NCI-H1105 treated with DMSO at 0.1 percent for 48 hours (cell line): Measurements from ENCODE around the gene MYL10.
A peak's percentile ranks its signal among the peaks of the same experiment; 100 is the strongest.

Experiments used
- DNase-seq: peaks from one replicate; lab custom pipeline; 2025; lab: John Stamatoyannopoulos, UW

Gene MYL10

DNA sequence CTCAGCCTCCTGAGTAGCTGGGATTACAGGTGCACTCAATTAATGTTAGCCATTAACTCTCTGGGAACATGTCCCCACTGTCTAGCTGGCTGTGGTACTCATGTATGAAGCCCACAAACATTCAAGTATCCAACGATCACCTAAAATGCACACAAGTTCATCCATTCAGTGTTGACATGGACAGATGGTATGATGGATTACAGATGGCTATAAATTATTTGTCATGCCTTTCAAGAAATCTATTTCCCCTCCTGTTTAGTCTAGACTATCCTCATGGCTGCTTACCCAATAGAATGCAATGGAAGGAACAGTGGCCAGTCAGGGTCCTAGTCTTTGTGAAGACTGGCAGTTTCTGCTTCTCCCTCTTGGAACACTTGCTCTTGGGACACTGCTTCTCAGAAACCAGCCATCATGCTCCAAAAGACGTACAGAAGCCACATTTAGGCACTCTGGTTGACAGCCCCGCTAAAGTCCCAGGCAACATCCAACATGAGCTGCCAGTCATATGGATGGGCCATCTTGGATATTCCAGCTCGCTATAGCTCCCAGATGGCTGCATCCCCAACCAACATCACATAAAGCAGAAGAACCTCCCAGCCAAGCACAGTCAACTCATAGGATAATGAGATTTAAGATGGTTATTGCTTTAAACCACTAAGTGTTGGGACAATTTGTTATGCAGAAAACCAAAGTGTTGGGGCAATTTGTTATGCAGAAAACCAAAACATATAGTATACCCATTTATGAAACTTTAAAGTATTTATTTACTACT lies 33.1 kb downstream of the MYL10 start:
- DNase-seq: no peak

DNA sequence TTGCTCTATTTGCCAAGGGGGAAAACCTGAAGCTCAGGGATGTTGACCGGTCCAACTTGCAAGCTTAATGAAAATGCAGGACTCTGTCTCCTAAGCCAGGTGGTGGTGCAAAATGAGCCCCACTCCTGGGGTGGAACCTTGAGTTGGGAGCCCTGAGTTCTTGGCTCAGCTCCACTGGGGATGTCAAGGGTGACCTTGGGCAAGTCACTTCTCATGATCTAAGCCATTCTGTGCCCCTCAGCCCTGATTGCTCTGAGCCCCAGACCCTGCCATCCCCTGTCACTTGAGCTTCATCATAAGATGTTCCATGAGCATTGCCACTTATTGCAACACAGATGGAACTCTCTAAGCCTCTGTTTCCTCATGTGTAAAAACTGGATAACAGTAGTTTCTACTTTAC lies 33.9 kb downstream of the MYL10 start:
- no peak for DNase-seq

DNA sequence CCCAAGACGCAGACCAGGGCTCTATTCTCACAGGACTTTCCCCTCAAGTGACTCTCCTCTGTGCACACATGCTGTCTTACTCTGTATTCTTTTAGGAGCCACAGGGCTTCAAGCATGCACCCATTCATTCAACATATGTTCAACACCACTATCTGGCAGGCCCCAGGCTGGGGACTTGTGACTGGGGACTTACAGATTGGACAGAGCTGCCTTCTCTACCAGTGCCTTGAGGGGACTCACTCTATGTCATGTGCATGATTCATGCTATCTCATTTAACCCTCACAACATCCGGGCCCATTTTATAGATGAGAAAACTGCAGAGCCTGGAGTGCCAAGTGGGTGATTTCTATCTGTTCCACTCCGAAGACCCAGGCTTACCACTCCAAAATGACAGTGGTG lies 34.3 kb downstream of the MYL10 start:
- no peak for DNase-seq

DNA sequence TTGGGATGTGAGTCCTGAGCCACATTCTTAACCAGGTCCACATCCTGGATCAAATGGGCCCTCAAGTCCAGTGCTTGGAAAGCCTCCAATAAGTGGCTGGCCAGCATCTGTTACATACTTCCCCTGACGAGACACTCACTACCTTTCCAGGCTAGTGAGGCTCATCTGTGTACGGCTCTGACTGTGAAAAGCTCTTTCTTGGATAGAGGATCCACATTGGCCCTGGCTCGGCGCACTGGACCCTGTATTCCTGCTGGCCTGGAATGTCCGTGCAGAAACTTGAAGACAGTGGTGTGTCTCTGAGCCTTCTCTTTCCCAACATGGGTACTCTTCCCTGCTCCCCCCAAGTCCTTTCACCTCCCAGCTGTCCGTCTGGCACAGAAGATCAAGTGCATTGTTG lies 35.5 kb downstream of the MYL10 start:
- DNase-seq: no peak

DNA sequence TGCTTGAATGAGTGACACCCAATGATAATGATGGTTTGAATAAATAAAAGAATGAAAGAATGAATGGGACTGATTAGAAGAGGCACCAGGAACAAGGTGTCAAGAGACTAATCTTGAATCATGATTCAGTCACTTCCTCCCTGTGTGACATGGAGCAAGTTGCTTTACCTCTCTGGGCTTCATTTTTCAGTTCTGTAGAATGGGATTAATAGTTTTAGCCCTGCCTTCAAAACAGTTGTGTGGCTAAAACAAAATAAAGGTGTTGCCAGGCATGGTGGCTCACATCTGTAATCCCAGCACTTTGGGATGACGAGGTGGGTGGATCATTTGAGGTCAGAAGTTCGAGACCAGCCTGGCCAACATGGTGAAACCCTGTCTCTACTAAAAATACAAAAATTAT lies 37.6 kb downstream of the MYL10 start:
- no peak for DNase-seq

DNA sequence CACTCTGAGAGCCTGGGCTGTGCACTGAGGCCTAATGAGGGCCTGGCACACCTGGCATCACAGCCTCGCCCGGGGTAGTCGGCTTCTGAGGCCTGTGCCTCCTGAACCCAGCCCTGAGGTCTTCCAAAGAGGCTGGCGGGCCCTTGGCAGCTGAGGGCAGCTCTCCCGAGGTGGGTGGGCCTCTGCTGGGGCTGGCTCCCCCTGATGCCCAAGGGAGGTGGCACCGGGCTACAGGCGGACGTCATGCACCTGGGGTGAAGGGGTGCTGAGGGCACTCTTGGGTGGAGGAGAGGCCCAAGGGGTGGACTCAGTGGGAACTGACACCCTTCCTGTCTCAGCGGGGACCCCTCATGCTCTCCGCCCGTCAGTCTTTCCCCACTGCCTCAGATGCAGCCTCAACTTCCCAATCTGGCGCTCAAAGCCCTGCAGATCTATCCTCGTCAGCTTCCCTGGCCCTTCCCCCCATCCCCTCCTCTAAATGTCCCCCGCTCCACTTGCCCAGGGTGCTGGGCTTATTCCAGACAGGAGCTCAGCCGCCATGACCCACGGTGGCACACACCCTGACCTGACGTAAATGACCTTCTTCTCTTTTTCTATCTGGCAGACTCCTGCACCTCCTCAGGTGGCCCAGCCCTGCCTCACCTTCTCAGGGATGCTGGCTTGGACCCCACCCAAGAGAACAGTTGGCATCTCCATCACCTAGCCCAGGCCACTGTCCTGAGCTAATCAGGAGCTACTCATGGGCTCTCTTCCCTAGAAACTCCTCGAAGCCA lies 38.2 kb downstream of the MYL10 start:
- DNase-seq: no peak

DNA sequence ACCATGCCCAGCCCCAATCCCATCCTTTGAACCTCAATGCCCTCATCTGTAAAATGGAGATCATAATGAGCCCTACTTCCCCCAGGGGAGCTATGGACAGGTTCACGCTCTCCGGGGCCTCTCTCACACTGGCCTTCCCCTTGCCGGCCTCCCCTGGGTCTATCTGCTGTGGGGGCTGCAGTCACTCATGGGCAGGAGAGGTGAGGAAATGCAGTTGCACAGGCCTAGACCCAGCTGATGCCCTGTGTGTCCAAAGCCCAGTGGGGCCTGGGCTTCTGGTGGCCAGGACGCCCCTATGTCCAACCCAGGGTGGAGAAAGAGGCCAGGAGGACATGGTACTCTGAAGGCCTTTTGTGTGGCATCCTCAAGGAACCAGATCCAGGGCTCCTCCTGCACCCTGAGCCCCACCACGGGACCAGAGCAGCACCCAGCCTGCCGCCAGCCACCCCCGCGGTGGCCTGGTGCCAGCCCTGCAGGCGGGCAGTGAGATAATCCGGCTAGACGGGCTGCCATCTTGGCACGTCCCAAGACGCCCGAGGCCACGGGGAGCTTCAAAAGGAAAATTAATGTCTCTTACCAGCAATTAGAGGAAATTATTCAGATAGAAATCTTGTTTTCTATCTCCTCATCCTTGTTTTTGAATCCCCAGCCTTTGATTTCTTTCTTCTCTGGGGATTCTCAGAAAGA lies 39.0 kb downstream of the MYL10 start:
- no peak for DNase-seq

DNA sequence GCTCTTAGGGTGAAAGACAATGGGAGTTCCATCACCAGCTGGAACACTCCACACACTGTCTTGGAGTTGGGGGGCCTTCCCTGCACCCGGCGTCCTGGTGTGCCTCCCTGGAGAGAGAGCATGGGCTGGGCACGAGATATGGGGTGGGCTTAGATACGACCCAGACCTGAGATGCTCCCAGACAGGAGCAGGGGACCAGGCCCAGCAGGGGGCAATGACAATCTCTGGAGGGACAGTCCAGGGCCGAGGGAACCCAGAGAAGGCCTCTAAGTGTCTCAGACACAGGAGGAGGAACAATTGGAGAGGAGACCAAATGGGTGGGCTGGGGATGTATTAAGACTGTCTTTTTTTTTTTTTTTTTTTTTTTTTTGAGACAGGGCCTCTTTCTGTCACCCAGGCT lies 40.0 kb downstream of the MYL10 start:
- DNase-seq: no peak

DNA sequence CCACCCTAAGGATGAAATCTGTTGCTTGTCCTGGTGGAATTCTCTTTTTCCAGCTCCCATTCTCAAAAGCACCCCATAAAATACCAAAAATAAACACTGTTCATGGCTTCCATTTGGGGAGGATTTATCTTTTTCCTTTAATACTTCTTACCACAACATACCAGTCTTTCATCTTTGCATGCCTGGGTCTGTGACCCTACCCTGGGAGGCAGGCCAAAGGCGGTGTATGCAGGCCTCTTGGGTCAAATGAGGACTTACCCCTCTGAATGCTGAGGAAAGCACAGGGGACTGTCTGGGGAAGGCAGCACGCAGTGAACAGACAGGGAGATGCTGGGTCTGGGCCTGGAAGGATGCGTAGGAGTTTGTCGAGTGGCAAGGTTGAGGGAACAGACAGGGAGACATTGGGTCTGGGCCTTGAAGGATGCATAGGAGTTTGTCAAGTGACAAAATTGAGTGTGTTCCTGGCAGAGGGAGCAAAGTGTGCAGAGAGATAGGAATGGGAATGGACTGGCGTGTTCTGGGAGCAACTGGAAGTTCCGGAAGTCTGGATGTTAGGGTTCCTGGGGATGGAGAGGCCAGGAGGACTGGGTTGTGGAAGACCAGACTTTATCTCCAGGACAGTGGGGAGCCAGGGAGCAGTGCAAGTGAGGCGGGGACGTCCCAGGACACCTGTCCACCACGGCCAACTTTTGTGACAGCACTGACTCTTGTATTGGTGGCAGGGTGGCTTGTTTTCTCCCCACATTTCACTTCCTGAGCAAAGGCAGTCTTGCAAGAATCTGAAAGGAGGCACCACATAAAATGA lies 40.8 kb downstream of the MYL10 start:
- DNase-seq: no peak

DNA sequence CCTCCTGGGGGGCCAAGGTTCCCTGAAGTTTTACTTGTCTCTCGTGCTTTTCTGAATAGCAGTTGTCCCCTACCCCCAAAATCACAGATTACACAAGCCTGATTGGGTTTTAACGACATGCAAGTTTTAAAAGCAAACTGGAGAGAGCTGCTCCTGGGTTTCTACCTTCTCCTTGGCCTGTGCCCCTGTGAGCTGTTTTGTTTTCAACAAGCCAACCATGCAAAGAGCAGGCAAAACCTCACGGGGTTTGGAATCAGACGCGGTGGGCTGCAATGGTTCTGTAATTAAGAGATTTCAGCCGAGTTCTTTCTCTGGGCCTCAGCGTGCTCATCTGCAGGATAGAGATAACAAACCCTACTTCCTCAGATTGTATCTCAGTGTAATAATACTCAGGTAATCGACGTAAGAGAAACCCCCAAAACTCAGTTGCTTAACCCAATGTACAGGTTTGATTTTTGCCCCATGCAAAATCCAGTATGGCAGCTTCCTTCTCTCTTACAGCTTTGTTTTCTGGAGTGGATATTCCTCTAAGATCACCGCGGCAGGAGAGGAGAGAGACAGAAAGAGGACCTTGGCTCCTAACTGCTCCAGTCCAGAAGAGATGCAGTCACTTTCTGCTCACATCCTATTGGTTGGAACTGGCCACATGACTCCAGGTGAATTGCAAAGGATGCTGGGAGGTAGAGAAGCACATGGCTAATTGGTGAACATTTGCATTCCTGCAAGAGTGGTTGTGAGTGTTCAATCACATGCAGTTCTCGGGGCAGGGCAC lies 42.0 kb downstream of the MYL10 start:
- no peak for DNase-seq

DNA sequence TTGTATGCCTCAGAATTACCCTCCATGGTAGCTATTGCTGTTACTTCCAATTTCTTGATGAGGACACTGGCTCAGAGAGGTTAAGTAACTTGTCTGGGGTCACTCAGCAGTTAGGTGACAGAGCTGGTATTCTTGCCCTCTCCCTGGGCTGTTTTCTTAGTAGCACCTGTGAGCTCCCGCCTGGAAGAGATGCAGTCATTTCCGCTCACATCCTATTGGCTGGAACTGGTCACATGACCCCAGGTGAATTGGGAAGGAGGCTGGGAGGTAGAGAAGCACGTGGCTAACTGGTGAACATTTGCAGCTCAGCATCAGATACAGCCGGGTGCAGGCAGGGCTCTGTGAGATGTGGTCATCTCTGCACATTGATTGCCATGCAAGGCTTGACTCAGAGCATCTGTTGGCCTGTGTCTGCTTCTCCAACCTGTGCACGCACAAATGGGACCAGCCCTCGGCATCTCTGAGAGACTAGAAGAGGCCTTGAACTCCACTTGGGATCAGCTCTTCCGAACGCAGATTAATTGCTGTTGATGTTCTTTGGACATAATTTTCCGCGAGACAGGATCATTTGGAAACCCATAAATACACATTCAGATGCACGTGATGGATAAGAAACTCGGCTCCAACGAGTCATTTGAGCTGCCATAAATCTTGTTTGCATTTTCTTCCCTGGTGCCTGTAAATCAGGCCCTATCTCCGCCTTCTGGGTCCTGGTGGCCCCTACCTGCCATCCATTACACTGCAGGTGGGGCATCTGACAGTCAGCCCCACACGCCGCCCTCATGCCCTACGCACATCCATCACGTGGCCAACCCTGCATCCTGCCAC lies 42.8 kb downstream of the MYL10 start:
- DNase-seq: no peak

DNA sequence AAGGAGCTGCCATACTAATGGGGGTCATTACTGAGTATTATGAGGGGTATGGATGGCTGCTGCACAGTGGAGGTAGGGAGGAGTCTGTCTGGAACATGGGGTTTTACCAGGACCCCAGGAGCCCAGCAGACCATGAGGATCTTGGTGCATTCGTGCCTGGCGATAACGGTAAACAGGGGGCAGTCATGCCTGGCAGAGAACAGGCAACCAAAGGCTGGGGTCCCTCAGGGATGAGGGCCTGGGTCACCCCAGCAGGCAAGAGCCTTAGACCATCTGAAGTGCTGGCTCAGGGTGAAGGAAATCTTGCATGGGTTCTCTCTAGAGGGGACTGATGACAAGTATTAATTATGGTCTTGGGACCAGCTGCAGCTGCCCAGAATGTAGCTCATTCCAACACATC lies 46.1 kb downstream of the MYL10 start:
- no peak for DNase-seq

DNA sequence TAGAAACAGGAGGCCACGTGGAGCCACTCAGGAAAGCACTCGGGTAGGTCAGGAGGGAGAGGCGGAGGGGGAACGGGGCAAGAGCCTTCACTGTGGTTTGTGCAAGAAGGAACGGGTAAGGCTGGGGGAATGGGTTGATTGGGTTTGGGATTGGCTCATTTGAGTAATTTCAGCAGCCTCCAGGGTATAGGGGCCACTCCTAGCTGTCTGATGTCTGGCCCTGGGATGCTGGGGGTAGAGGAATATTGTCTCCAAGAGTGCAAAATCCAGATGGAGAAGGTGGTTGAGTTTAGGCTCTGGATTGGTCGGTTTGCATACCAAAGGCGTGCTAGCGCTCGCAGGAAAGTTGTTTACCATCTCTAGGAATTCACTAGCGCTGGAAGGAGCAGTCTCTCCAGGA lies 47.2 kb downstream of the MYL10 start:
- DNase-seq: no peak

DNA sequence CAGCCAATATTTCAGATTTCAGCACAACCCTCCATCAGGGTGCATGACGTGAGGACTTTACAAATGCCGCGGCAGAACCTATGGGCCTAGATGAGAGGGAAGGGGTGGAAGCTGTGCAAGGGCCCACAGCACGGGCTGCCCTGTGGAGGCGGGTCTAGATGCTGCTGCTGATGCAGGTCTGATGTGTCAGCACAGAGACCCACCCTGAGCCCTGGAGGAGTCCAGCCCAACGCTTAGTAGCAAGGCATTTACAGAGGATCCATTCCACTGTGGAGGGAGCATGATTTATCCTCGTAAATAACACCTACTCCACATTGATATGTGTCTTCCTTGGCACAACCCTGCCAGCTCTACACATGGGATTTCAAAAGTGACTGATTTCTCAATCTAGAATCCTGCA lies 48.5 kb downstream of the MYL10 start:
- no peak for DNase-seq

DNA sequence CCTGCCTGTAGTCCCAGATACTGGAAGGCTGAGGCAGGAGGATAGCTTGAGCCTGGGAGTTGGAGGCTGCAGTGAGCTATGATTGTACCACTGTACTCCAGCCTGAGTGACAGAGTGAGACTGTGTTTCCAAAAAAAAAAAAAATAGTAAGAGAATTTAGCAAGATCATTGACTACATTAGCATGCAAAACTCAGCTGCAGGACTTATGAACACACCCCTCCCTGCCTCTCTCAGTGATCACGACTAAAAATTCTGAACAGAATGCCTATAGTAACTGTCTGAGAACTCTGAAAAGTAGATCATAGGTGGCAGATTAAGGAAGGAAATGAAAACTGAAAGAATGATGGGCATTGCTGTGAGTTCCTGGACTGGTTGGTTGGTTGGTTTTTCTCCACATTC lies 50.5 kb downstream of the MYL10 start:
- DNase-seq: no peak

DNA sequence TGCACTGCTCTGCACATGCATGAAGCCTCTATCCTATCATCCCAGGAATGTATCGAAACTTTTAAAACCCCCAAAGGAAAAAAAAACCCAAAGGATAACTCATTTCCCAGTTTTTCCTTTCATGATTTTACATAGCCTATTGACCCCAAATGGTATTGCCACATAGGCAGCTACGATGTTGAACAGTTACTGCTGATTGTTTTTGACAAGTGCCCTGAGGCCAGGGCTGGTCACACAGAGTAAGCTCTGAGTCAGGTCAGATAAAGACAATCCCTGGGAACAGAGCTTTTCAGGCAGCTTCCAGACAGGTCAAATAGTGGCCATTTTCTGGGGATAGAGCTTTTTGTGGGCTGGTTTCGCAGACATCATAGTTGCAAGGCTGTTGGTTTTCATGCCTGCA lies 52.1 kb downstream of the MYL10 start:
- no peak for DNase-seq

DNA sequence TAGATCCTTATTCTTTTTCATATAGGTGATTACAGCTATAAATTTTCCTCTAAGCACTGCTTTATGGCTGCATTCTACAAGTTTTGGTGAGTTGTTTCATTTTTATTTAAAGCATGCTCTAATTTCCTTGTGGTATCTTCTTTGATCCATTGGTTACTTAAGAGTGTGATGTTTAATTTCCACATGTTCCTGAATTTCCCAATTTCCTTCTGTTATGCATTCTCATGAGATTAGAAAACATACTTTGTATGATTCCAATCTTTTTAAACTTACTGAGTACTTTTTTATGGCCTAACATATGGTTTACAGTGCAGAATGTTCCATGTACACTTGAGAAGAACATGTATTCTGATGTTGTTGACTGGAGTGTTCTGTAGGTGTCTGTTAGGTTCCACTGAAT lies 53.4 kb downstream of the MYL10 start:
- DNase-seq: no peak

DNA sequence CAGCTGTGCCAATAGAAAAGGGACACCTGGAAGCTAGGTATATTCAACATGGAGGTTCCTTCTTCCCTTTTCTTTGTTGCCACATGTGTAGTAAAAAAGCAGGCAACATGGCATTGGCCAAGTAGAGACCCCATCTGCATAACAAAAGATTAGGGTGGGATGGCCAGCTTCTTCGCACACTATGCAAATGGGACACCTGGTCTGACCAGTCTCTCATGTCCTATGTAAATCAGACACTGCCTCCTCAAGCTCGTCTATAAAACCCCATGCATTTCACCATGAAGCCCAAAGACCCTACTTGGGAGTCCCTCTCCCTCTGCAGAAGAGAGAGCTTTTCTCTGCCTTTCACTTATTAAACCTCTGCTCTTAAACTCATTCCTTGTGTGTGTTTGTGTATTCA lies 53.9 kb downstream of the MYL10 start:
- DNase-seq: no peak

DNA sequence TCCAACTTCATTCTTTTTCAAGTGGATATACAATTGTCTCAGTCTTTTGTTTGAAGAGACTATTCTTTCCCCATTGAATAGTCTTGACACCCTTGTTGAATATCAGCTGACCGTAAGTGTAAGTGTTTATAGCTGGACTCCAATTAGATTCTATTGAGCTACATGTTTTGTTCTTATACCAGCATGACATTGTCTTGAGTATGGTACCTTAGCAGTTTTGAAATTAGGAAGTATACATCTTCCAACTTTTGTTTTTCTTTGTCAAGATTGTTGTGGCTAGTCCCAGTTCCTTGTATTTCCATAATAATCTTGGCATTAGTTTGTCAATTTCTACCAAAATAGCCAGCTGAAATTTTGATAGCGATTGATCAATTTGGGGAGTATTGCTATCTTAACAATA lies 56.9 kb downstream of the MYL10 start:
- no peak for DNase-seq

DNA sequence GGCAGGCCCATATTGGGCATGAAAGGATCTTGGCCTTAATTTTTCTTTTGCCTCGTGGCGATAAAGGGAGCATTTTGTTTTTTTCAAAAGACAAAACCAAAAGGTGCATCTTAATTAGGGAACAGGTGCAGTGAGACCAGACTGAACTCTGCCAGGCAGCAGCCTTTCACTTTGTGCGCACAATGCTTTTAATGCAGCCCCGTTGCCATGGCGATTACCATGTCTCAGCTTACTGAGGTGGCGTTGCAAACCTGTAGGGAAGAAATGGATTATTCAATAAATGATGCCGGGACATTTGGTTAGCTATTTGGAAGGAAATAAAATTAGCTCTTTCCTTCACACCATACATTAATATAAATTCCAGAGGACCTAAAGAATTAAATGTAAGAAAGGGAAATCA lies 61.9 kb downstream of the MYL10 start:
- DNase-seq: peak; percentile 84
